Femur (tissue), 1 donor: ENCODE results near the gene RGS8.

ENCODE experiments used
- DNase-seq: peaks from one replicate; pipeline ENCODE4 v3.0.0-alpha.2; 2017

RGS8 gene

GRCh38 chr1:182670032-182670749 lies 14.2 kb downstream of the RGS8 start:
- DNase-seq, result no peak

DNA sequence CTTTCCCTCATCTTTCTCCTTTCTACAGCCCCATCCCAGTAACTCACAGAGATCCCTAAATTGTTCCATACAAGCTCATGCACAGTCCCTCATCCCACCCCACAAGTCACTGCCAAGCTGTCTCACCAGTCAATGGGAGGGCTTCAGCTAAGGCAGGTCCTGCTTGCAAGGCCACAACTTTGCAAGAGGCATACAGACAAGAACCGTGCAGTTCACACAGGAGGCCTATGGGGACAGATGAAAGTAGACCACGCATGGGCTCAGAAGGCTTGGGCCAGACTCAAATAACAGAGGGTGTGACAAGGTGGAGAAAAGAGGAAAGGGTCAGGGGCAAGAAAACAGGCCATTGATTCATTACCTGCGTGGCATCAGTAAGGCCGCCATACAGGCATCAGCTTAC lies 15.1 kb downstream of the RGS8 start:
- DNase-seq, result no peak

GRCh38 chr1:182668521-182669054 lies 15.8 kb downstream of the RGS8 start:
- DNase-seq, result no peak

- DNase-seq, result no peak
Observed at GRCh38 chr1:182667848-182668505, 16.4 kb downstream of the RGS8 start.

GRCh38 chr1:182666706-182667105 lies 17.7 kb downstream of the RGS8 start:
- DNase-seq, result peak; percentile 75

GRCh38 chr1:182664296-182664695 lies 20.1 kb downstream of the RGS8 start:
- DNase-seq, result no peak

- DNase-seq, result no peak
Observed at GRCh38 chr1:182662956-182663355, 21.4 kb downstream of the RGS8 start.

- no peak for DNase-seq
Observed at GRCh38 chr1:182662121-182662890, 22.1 kb downstream of the RGS8 start.

DNA sequence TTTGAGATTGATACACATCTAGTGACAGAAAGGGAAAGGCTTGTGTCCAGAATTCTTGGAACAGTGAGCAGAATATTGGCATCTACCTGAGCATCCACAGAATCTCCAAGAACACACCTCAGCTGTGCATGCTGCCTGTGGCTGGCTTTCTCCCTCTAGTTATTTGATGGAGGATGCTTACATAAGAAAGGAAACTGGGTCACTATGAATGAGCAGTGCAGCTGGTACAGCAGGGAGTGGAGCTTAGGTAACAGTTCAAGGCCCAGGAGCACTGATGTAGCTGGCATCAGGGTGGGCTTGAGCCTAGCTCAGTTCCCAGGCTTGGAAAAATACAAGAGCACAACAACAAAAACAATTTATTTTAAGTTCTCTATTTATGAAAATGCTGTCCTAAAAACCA lies 26.3 kb downstream of the RGS8 start:
- DNase-seq, result no peak

GRCh38 chr1:182656842-182657397 lies 27.5 kb downstream of the RGS8 start:
- DNase-seq, result no peak

GRCh38 chr1:182653986-182654385 lies 30.4 kb downstream of the RGS8 start:
- DNase-seq, result no peak

DNA sequence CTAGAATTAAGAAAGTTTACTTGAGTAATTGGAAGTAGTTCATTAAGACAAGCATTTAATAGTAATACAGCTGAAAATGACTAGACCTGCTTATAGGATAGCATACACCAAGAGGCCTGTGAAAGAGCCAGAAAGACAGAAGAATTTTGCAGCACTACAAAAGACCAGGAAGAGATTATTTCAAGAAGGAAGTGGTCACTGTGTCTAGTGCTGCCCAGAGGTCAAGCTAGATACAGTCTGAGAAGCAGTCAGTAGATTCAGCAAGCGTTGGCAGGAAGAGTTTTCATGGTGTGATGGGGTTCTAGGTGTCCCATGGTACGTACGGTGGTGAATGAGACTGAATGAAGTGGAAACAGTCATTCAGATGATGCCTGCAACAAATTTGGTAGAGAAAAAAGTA lies 31.5 kb downstream of the RGS8 start:
- no peak for DNase-seq

DNA sequence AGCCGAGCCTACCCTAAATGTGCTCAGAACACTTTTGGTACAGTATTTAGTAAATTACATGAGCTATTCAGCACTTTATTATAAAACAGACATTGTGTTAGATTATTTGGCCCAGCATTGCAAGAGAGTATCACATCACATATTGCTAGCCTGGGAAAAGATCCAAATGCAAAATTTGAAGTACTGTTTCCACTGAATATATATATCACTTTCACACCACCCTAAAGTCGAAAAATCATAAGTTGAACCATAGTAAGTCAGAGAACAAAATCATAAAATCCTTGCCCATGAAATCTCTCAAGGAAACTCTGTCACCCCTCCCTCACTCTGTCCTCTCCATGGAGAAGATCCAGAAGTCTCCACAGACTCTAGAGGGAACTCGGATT lies 33.1 kb downstream of the RGS8 start:
- DNase-seq, result no peak

DNA sequence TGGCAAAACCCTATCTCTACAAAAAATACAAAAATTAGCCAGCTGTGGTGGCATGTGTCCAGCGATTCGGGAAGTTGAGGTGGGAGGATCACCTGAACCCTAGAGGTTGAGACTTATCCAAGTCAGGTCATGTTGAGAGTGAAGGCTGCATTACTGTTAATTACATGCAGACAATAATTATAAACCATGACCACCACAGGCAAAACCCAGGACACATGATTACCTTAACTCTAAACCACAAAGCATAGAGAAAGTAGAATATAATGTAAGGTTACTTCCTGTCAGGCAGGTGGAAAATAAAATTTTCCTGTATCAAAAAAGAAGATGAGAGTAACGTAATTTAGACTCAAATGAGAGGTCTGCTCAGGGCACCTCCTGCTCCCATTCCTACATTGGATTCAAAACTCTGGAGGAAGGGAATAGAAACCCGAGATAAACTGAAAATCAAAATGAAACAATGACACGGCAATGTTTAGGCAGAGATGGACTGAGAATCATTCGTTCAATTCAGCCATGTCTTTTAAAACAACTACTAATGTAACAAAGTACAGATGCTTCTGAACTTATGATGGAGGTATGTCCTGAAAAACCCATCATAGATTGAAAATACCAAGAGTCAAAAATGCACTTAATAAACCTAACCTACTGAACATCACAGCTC lies 33.6 kb downstream of the RGS8 start:
- no peak for DNase-seq

- DNase-seq, result no peak
Observed at GRCh38 chr1:182649041-182649440, 35.3 kb downstream of the RGS8 start.

DNA sequence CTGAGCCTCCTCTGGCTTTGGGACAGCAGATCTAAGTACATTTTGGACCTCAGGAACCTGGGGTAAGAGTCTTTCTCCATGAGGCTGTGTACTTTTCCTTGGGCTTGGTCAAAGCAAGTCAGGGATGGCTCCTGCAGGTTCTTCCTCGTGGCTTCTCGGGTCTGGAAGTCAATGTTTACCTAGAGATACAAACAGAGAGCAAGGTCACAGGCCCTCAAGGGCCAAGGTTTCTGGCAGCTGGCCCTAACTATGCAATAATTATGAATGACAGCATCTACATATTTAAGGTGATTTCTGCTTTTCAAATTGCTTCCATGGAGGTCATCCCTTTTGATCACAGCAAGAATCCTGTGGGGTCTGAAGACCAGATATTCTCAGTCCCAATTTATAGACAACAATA lies 37.6 kb downstream of the RGS8 start:
- DNase-seq, result no peak

GRCh38 chr1:182644886-182645285 lies 39.5 kb downstream of the RGS8 start:
- DNase-seq, result no peak

- no peak for DNase-seq
Observed at GRCh38 chr1:182643699-182644098, 40.7 kb downstream of the RGS8 start.

DNA sequence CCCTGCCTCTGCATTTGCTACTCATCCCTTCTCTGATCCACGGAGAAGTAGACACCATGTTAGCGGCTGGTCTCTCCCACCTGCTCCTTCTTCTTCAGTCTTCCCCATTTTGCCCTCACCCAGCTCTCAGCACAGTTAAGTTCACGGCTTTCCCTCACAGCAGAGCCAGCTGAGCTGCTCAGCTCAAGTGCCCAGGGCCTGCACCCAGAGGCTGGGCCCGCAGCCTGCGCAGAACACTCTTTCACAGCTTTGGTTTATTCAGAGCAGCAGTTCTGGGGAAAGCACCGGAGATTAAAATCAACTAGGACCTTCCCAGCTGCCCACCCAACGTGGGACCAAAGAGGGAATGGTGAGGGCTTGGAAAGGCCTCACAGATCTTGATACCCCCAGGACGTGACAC lies 41.9 kb downstream of the RGS8 start:
- no peak for DNase-seq

- no peak for DNase-seq
Observed at GRCh38 chr1:182641561-182641960, 42.8 kb downstream of the RGS8 start.

DNA sequence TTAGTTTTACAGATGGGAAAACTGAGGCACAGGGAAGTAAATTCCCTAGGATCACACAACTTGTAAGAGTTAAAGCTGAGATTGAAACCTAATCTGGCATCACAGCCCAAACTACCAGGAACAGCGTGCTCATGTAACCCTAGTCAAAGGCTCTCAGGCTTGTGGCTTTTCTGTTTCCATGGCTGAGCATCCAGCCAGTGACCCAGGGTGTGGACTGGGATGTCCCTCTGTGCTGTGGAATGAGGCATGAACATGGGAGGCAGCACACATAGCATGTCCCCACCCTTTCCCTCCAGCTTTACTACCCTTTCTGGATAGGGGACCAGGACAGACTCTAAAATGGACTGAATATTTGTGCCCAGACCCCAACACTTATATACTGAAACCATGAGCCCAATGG lies 45.1 kb downstream of the RGS8 start:
- no peak for DNase-seq

- DNase-seq, result no peak
Observed at GRCh38 chr1:182637769-182638168, 46.6 kb downstream of the RGS8 start.

DNA sequence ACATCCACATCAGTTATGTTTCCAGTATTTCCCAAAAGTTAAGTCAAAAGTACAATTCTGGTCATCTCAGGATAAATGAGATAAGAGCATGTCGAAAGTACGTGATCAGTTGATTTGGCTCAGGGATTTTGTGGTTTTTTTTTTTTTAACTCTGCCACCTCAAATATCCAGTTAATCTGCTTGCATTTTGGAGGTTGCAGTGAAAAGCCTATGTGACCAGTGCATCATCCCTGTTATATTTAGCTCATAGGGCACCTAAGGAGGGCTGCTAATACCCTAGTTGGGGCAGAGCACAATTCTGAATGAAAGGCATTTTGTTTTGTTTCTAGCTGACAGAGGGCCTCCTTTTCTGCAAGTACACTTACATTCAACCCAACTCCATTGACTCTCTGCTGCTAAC lies 48.5 kb downstream of the RGS8 start:
- no peak for DNase-seq
